Kidney (tissue), 14 donors: ENCODE results near the gene MCHR1. TPM values are rescaled to one million over a fixed set of nuclear protein-coding genes. Genes with fewer than 3 reads are reported as not detected.
"Not testable (repeated sequence)": the region's sequence is repeated elsewhere in the genome, so short reads cannot be mapped to it uniquely, and the experiment has no call there.

Experiments
- DNase-seq, 5 donors: peaks; one replicate each; pipeline ENCODE4 v3.0.0-alpha.2; 2013 to 2020
- FAIRE-seq: peaks from 2 replicates; lab custom pipeline; 2012; peaks lifted over from hg19 to GRCh38; lab: Jason Lieb, UNC
- H3K27ac ChIP-seq, 2 donors: one replicate each; pipeline ENCODE4 v1.7.0; 2013; ENCODE audit warnings: low read depth in 2 of 2, low read length in 2 of 2, inconsistent platforms in 1 of 2
- H3K27me3 ChIP-seq: one replicate; pipeline ENCODE4 v1.7.1; 2013; ENCODE audit warnings: low read length, inconsistent platforms; ENCODE audit not compliant: control insufficient read depth, insufficient read depth
- H3K36me3 ChIP-seq, 3 donors: one replicate each; pipeline versions ENCODE4 v1.7.0 to v1.7.1; 2013; ENCODE audit warnings: low read length in 3 of 3, control low read depth in 1 of 3, inconsistent platforms in 1 of 3; ENCODE audit not compliant: insufficient read depth in 3 of 3, control insufficient read depth in 2 of 3
- H3K4me1 ChIP-seq, 3 donors: one replicate each; pipeline versions ENCODE4 v1.7.0 to v1.7.1; 2013; ENCODE audit warnings: low read length in 3 of 3, inconsistent platforms in 1 of 3, low read depth in 1 of 3; ENCODE audit not compliant: control insufficient read depth in 2 of 3, insufficient read depth in 2 of 3
- H3K4me3 ChIP-seq, 3 donors: one replicate each; pipeline versions ENCODE4 v1.7.0 to v1.8.1; 2013; ENCODE audit warnings: low read length in 3 of 3, control low read depth in 1 of 3, inconsistent platforms in 1 of 3
- H3K9ac ChIP-seq, 3 donors: one replicate each; pipeline versions ENCODE4 v1.7.0 to v1.7.1; 2013; ENCODE audit warnings: low read length in 3 of 3, control low read depth in 1 of 3, inconsistent platforms in 1 of 3
- H3K9me3 ChIP-seq, 3 donors: one replicate each; pipeline versions ENCODE4 v1.7.0 to v1.7.1; 2013; ENCODE audit warnings: low read length in 3 of 3, control low read depth in 1 of 3, inconsistent platforms in 1 of 3; ENCODE audit not compliant: control insufficient read depth in 2 of 3, insufficient read depth in 1 of 3
- CTCF ChIP-seq: IDR thresholded peaks from 3 replicates; pipeline ENCODE4 v1.5.1; 2012; ENCODE audit warnings: mild to moderate bottlenecking, moderate library complexity, borderline replicate concordance; ENCODE audit not compliant: insufficient read depth; ENCODE audit errors: extremely low read depth
- intact Hi-C: fragments of 100-400 bp; cut with DNase I; formaldehyde crosslinking; loops from one replicate; pipeline ENCODE4 v1.11.1; 2022
- polyA plus RNA-seq: library from polyadenylated mRNA; stranded (reverse); fragments of 350-450 nt; fragmentation: Illumina TruSeq; extraction: RNeasy Lipid Tissue Mini Kit (QIAGEN cat#74804); gene quantifications from one replicate; pipeline ENCODE4 v1.2.3, GENCODE V29; 2014; ENCODE audit warnings: low read depth, low replicate concordance; ENCODE audit not compliant: insufficient read depth
- total RNA-seq: library from RNA; stranded (reverse); fragmentation: NEBNext Ultra II Directional; extraction: Animal tissue kit (Norgen Biotek cat#: 25700); gene quantifications from one replicate; pipeline ENCODE4 v1.2.1, GENCODE V29; 2021
- donor health status: control.
- donor health status: control.
- donor health status: control.
- donor health status: control.
- donor health status: control.
- donor health status: DM: yes; HTN: yes; CAD: no.
- donor health status: Normal renal cell carcinoma (clear cell type).

MCHR1 gene
- total and polyA plus RNA-seq, 2 donors from 2014 or later = not detected

DNA sequence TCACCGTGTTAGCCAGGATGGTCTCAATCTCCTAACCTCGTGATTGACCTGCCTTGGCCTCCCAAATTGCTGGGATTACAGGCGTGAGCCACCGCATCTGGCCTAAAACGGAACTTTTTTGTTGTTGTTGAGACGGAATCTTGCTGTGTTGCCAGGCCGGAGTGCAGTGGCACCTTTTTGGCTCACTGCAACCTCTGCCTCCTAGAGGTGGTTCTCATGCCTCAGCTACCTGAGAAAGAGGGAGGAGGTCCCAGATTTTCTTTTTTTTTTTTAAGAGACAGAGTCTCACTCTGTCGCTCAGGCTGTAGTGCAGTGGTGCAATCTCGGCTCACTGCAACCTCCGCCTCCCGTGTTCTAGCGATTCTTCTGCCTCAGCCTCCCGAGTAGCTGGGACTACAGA is 7.9 kb upstream of the MCHR1 start:
- TF ChIP-seq CTCF = no peak
- Histone ChIP-seq H3K36me3 (no peaks in the 10 kb centered on the region), H3K9me3 (peaks cover 0 to 5% (median 0%) of the 10 kb centered on the region in 3 donors), H3K27ac (no peak overlapping the region), H3K27me3 (no peaks in the 10 kb centered on the region), H3K4me1 (no peaks in the 10 kb centered on the region), H3K4me3 (no peak overlapping the region), H3K9ac (no peak overlapping the region)
- DNase-seq (no peak), FAIRE-seq (no peak)
- intact Hi-C loops = no loop called here

DNA sequence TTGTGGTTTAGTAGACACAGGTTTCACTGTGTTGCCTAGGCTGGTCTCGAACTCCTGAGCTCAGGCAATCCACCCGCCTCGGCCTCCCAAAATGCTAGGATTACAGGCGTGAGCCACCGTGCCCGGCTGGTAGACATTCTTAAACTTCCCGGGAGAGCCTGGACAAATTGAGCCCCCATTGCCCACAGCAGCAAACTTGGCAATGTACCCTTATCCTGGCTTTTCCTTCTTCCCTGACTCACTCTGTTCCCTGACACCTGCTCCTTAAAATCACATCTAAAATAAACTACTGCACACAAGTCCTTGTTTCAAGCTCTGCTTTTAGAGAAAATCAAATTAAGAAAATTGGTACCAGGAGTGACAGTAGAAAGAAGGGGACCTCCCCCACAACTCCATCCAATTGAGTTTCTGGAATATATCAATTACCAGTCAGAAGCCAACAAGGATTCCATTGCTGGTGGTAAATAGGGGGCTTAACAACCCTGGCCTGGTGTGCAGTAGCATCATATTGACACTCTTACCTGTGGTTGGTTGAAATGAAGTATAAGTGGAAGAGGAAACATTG is 7.4 kb upstream of the MCHR1 start:
- Histone ChIP-seq H3K27ac (no peak overlapping the region), H3K36me3 (no peaks in the 10 kb centered on the region), H3K9ac (no peak overlapping the region), H3K4me1 (no peaks in the 10 kb centered on the region), H3K27me3 (no peaks in the 10 kb centered on the region), H3K4me3 (no peak overlapping the region), H3K9me3 (peaks cover 0 to 5% (median 0%) of the 10 kb centered on the region in 3 donors)
- FAIRE-seq = no peak
- no peak for TF ChIP-seq CTCF
- DNase-seq = no peak
- intact Hi-C loops = no loop called here

DNA sequence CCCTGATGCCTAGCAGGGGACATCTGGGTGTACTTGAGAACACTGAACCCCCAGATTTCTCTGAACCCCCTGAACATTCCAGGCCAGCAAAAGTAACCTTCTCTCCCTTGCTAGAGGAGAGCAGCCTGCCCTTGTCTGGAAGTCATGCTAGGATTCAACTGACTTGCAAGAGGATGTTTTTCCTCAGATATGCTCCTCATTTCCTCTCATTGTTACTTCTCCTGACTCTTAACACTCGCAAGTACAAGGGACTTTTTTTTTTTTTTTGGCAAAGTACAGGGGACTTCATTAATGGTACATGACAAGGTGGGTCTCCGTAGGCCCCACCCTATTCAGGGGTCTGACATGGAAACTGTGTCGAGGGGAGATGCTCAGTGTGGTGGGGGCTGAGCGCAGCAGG is 6.3 kb upstream of the MCHR1 start:
- Histone ChIP-seq H3K27ac (no peak overlapping the region), H3K36me3 (no peaks in the 10 kb centered on the region), H3K4me3 (no peak overlapping the region), H3K9ac (no peak overlapping the region), H3K9me3 (peaks cover 0 to 5% (median 0%) of the 10 kb centered on the region in 3 donors), H3K27me3 (no peaks in the 10 kb centered on the region), H3K4me1 (no peaks in the 10 kb centered on the region)
- no peak for DNase-seq
- TF ChIP-seq CTCF = no peak
- FAIRE-seq = no peak
- intact Hi-C loops = no loop called here

DNA sequence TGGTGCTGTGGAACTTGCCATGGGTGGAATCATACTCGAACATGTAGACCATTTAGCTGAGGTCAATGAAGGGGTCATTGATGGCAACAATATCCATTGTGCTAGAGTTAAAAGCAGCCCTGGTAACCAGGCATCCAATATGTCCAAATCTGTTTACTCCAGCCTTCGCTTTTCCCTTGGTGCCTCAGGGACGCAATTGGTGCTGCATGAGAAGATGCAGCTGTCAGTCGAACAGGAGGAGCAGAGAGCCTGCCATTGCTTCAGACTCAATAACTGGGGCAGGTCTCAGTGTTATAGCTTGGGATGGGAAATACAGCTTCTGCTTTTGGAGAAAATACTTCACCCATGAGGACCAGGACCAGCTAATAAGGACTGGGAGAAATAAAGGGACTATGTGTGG is 5.0 kb upstream of the MCHR1 start:
- H3K27ac ChIP-seq = no peak overlapping the region
- FAIRE-seq = no peak

GRCh38 chr22:40676166-40676565 is 3.1 kb upstream of the MCHR1 start:
- H3K4me3 ChIP-seq, H3K36me3 ChIP-seq, H3K27ac ChIP-seq, H3K27me3 ChIP-seq, H3K9ac ChIP-seq, H3K9me3 ChIP-seq, FAIRE-seq, DNase-seq, intact Hi-C loops: not testable (repeated sequence)
- H3K4me1 ChIP-seq = peaks cover 0 to 11% (median 0%) of the 10 kb centered on the region in 3 donors

More for the DNA sequence above, 5.0 kb upstream of the MCHR1 start:
- peak in 1 of 5 donors; percentile 38 for DNase-seq
- Histone ChIP-seq H3K4me3 (no peak overlapping the region), H3K9ac (no peak overlapping the region), H3K9me3 (no peaks in the 10 kb centered on the region), H3K4me1 (peaks cover 0 to 7% (median 0%) of the 10 kb centered on the region in 3 donors), H3K27me3 (no peaks in the 10 kb centered on the region), H3K36me3 (no peaks in the 10 kb centered on the region)
- intact Hi-C loops = no loop called here
- TF ChIP-seq CTCF = no peak
